HG03432 (cell line): Measurements from ENCODE around the gene TMEM253.
A peak's percentile ranks its signal among the peaks of the same experiment; 100 is the strongest.

ENCODE experiments used
- ATAC-seq: cut with Tn5 transposase; IDR thresholded peaks from one replicate; pipeline ENCODE4 v1.9.1; 2021; ENCODE audit warnings: mild to moderate bottlenecking, moderate library complexity; ENCODE audit not compliant: unreplicated experiment

Gene TMEM253

DNA sequence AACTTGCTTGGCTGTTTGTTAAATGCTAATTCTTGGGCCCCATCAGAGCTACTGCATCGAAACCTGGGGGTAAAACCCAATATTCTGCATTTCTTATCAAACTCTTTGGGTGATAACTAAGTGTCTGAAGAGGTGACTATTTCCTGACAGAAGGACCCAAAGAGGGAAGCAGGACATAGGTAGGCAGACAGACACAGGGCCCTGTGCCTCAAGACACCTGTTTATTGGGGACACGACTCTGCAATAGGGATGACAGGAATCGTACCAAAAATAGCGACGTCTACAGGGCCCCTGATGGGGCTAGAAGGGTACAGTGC lies 11.0 kb upstream of the TMEM253 start:
- ATAC-seq: no peak

- no peak for ATAC-seq
Observed at GRCh38 chr14:21090194-21090939, 10.5 kb upstream of the TMEM253 start.

- no peak for ATAC-seq
Observed at GRCh38 chr14:21090940-21091663, 9.8 kb upstream of the TMEM253 start.

- no peak for ATAC-seq
Observed at GRCh38 chr14:21091821-21092272, 9.0 kb upstream of the TMEM253 start.

DNA sequence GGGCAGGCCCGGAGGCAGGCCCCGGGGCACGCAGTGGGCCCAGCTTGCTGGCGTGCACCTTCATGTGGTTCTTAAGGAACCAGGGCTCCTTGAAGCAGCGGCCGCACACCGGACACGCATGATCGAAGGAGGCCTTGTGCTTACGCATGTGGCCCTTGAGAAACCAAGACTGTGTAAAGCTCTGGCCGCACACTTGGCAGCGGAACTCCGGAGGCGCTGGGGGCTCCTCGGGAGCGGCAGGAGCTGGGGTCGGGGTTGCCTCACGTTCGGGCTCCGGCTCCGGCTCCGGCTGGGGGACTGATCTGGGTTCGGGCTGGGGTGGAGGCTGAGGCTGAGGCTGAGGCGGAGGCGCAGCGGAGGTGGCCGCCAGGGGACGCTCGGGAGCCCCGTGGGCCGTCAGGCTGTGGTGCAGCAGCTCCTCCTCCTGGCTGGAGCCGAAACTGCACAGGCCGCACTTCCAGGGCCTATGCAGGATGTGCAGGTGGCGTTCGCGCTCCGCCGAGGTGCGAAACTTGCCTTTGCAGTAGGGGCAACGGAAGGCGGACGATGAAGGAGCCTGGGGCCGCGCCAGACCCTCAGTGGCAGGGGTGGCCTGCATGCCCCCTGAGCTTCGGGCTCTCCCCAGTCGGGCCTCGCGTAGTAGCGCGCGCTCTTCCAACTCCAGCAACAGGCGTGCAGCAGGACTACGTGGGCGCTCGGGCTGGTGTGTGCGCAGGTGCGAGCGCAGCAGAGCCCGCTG lies 8.4 kb upstream of the TMEM253 start:
- peak; percentile 93 for ATAC-seq

DNA sequence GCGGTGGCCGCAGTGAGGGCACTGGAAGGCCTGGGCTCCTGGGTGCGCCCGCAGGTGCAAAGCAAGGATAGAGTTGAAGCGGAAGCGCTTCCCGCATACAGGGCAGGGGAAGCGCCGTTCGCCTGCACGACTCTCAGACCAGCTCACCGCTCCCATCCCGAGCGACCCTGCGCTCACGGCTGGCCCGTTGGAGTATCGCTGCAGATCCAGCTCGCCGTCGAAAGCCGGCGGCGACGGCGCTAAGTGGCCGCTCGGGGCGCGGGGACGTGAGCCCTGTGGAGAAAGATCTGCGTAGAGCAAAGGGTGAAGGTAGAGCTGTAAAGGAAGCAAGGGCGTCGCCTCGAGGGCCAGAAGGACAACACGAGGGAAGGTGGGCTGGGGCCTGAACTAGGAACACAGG lies 7.8 kb upstream of the TMEM253 start:
- no peak for ATAC-seq

GRCh38 chr14:21093769-21094681 lies 6.8 kb upstream of the TMEM253 start:
- no peak for ATAC-seq

DNA sequence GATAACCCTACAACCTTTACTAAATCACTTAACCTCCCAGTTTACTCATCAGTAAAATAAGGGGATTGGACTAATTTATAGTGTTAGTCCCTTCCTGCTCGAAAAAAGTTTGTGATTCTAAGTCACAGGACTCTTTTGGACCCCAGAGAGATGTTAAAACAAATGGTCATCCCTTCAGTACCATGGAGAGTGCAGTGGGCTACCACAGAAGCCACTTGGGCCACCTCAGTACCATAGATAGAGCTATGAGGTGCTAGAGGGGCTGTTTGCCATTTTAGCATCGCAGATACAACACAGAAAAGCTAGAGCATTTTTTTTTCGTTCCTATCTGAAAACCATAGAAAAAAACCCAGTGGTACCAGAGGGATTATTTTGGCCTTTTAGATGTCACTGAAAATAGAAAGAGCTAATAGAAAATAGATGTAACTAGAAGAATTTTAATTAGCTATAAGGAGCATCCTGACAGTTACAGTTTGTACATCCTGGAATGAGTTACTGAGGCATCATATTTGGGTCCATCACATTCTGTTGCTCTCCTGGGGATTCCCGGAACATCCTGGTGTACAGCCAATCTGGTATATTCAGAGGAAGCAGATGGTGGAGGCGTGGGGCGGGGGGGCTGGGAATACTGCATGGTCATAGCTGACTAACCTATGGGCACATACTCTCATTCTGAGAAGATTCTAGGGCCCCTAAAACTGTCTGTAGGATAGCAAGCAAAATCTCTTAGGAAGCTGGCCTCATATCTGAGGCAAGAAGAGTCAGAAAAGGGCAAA lies 5.2 kb upstream of the TMEM253 start:
- no peak for ATAC-seq

- no peak for ATAC-seq
Observed at GRCh38 chr14:21096438-21096837, 4.4 kb upstream of the TMEM253 start.

DNA sequence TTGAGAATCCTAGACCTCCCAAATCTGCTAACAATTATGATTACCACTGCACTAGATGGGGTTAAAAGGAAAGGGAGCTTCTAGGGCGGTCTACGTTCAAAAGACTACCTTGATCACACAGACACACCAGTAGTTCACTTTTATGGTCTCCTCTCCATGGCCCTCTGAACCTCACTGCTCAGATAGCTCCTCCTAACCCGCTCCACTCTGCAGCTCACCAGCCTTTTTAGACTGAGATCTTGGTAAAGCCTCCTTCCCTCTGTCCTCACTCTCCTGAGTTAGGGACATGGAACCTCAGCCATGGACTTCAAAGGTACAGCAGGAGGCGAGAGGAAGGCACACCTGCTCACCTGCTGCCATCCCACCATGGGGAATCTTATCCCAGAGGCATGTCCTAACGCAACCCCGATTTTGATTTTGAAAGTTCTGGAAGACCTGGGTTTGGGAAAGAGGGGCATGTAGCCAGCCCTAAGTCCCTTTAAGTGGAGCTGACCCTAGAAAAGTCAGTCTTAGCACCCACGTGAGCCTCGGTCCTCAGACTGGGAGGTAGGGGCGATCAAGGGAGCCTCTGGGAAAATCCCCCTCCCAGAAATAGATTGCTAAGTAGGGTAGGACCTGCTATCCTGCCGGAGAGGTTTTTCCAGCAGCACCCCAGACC lies 3.8 kb upstream of the TMEM253 start:
- ATAC-seq: no peak

DNA sequence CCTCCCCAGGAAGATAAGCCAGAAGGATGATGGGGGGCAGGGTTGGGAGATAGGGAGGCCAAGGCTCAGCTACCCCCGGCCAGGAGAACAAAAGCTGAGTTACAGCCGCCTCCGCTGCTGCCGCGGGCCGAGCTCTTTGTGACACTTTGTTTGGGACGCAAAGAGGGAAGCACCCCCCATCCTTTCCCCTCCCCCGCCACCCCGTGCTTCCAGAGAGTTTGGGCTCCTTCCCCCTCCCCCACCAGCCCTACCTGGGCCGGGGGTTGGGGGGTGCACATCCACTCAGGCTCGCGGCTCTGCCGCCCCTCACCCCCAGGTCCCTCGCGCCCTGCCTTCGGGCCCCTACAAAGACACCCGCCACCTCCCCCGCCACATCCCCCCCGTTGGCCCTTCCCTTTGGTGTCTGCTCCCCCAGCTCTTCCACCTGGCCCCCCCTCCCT lies 3.2 kb upstream of the TMEM253 start:
- ATAC-seq: no peak

DNA sequence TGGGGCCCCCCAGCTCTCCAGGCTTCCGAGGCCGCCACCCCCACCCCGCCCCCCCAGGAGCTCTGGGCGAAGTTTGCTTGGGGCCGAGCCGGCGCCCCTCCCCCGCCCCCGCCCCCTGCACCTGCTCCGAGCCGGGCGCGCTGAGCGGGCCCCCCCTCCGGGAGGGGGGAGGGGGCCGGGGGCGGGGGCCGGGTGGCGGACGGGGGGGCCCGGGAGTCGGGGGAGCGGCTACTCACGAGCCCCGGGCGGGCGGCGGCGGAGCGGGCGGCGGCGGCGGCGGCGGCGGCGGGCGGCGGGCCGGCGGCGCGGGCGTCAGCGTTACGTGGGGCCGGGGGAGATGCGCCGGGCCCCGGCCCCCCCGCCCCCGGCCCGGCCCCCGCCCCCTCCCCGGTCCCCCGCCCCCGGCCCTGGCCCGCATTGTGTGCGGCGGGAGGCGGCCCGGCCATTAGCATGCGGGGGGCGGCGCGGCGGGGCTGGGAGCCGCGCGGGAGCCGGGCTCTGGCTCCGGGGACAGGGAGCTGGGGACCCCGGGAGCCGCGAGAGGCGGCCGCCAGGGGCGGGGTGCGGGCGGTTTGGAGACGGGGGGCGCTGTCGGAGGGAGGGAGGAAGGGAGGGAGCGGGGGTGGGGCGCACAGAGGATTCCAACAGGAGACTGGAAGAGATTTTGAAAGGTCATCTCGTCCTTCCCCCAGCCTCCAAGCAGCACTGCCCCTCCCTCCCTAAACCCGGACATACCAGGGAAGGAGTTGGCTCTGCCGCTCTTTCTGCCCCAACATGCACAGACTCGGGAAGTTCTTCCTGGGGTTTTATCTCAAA lies 2.6 kb upstream of the TMEM253 start, which contains the start of gene ZNF219:
Gene ZNF219 (minus strand): TSS at position 580 of the 816 bp plus-strand sequence. CDS start 5,064 bp downstream, outside the sequence.
- no peak for ATAC-seq

DNA sequence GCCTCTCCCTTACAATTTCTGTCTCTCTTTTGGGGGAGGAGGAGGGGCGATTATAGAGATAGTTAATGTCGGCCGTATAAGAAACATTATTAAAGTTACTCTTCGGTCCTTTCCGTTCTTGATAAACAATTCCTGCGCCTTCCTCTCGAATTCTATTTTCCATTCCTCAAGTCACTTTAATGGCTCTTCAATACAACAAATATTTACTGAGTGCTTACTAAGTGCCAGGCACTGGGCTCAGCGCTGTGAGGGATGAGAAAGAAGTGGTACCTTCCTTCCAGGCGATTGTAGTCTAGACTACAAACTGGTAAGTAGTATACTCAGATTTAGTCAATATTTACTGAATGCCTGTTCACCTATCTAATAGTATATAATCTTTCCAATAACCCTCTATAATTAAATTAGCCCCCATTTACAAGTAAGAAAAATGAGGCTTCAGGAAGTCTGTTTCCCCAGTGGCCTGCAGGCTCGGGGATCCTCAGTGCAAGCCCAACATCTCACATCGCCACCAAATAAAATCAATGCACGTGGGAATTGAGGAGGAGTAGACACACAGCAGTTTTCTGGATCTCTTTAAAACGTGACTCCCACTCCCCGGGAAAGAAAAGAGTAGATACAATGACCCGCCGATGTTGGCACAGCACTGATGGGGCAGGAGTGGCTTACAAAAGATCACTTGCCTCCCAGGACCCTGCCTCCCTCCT lies 1.8 kb upstream of the TMEM253 start:
- no peak for ATAC-seq

DNA sequence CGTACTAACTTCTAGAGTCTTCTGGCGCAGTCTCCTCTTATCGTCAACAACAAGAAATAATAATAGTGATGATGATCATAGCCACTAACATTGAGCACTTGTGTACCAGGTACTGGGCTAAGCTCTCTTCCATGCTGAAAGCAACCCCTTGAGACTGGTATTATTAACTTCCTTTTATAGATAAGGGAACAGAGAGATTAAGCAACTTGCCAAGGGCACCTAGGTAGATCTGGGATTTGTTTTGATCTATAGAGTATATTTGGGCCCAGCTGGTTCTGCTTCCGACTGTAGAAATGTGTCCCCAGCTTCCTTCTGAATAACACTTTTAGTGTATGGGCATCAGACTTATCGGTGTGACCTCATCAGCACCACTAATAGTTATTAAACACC lies 1.3 kb upstream of the TMEM253 start:
- ATAC-seq: no peak

GRCh38 chr14:21101802-21102413 lies 1.0 kb downstream of the TMEM253 start:
- ATAC-seq: no peak

GRCh38 chr14:21102521-21103410 lies 1.9 kb downstream of the TMEM253 start:
- no peak for ATAC-seq

DNA sequence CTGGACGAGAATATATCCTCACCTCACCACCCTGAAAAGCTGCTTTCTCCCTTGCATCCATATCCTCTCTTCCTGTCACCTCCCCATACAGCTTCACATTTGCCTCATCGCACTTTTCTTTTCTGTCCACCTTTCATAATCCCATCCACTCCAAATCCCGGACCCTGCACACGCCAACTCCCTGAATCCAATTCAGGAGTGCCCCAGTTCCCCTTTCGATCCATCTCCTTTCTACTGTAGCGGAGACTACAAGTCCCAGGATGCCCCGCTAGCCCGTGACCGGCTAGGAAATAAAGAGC lies 2.5 kb downstream of the TMEM253 start:
- no peak for ATAC-seq
